GM12865 (cell line): Measurements from ENCODE around the gene DCAF5.
A peak's percentile ranks its signal among the peaks of the same experiment; 100 is the strongest.

ENCODE experiments used
- DNase-seq: peaks from one replicate; pipeline ENCODE4 v3.0.0; 2010; ENCODE audit warnings: low read depth
- H3K4me3 ChIP-seq: 2 replicates; pipeline ENCODE4 v1.5.1; 2011; ENCODE audit warnings: mild to moderate bottlenecking, low read depth, low read length, control low read depth
- TF ChIP-seq, protein P1 (sequence below): IDR thresholded peaks from 2 replicates; pipeline ENCODE4 v1.5.1; 2011; ENCODE audit warnings: low read length, control low read depth, low read depth, inconsistent platforms; ENCODE audit not compliant: insufficient read depth; ENCODE audit errors: missing control alignments

Gene DCAF5

DNA sequence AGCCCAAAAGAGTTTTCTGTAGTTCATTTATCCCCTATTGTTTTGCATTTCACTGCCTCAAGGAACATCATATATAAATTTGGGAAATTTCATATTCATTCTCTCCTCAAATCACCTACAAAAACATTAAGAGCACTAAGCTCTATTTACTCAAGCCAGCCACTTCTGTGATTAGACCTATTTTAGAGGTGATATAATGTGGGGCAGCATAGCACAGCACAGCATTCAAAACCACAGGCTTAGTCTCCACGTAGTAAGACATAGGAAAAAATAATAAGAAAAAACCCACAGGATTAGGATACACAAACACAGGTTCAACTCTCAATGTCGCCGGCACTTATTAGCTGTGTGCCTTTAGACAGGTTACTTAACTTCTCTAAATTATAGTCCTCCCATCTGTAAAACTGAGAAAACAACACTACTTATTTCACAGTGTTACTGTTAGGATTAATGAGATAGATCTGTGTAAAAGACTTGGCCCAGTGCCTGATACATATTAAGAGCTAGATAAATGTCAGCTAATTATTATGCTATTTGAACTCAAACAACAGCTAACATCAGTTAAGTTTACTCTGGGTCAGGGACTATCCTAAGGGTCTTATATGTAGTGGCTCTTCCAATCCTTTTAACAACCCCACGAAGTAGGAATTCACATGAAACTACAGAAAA, 20.3 kb downstream of the DCAF5 start:
- no peak for DNase-seq
- H3K4me3 ChIP-seq = no peak overlapping the region
- TF ChIP-seq, protein P1, sequence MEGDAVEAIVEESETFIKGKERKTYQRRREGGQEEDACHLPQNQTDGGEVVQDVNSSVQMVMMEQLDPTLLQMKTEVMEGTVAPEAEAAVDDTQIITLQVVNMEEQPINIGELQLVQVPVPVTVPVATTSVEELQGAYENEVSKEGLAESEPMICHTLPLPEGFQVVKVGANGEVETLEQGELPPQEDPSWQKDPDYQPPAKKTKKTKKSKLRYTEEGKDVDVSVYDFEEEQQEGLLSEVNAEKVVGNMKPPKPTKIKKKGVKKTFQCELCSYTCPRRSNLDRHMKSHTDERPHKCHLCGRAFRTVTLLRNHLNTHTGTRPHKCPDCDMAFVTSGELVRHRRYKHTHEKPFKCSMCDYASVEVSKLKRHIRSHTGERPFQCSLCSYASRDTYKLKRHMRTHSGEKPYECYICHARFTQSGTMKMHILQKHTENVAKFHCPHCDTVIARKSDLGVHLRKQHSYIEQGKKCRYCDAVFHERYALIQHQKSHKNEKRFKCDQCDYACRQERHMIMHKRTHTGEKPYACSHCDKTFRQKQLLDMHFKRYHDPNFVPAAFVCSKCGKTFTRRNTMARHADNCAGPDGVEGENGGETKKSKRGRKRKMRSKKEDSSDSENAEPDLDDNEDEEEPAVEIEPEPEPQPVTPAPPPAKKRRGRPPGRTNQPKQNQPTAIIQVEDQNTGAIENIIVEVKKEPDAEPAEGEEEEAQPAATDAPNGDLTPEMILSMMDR = no peak

DNA sequence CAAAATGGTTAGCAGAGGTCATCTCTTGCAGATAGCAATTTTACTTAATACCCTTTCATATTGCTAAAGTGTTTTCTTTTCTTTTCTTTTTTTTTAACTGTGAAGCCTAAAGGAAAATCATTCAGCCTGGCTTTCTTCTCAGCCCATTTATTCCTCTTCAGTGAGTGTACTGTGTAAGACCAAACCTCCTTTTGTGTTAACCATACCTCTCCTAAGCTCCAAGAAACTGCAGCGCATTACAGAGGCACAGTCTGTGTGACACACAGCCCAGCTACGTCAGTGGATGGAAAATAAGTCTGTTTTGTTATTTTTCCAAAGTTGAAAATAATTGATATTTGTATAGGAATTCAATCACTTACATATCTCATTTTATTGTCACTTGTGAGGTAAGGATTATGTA, 21.7 kb downstream of the DCAF5 start:
- no peak for DNase-seq
- no peak overlapping the region for H3K4me3 ChIP-seq
- TF ChIP-seq, protein P1 = no peak

DNA sequence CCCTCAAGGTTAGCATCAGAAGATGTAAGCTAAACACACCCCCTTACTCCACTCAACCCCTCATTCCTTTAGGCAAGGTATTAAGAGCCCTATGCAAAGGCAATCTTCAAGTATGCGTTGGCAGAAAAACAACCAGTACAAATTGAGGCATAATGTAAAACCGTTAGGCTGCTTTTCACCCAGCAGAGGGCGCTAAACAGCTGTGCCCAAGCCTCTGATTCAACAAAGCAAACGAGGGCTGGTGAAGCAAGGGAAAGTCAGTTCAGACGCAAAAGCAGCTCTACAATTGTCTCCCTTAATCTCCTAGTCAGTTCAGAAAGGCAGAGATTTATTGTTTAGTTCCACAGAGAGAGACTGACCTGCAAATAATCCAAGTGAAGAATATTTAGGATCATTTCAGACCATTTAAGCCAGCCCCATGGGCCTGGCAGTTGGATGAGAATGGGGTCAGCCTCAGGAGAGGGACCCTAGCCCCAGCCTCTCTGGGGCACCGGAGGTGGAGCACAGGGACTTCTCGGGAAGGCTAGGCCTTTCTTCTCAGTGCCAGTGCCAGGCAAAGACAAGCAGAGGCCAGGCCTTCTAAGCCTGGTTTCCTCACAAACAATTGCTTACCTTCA, 23.5 kb downstream of the DCAF5 start:
- H3K4me3 ChIP-seq = no peak overlapping the region
- TF ChIP-seq, protein P1 = peak; percentile 90
- DNase-seq = peak; percentile 86

DNA sequence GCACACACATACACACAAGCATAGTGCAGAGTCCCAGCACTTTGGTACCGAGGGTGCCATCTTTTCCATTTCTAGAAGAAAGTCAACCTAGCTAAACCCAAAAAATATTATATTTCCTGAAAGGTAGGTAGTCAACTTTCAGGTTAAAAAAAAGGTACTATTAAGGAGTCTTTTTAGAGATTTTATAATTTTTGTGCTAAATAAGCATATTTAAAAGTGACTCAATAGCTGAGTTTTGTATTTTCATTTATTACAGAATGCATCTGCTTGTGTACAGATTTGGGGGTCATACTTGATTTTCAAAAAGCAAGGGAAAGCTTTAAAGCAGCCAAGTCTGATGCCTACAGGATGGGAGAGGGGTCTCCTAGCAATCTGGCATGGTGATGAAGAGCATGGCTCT, 34.6 kb downstream of the DCAF5 start:
- TF ChIP-seq, protein P1 = no peak
- H3K4me3 ChIP-seq = no peak overlapping the region
- no peak for DNase-seq

DNA sequence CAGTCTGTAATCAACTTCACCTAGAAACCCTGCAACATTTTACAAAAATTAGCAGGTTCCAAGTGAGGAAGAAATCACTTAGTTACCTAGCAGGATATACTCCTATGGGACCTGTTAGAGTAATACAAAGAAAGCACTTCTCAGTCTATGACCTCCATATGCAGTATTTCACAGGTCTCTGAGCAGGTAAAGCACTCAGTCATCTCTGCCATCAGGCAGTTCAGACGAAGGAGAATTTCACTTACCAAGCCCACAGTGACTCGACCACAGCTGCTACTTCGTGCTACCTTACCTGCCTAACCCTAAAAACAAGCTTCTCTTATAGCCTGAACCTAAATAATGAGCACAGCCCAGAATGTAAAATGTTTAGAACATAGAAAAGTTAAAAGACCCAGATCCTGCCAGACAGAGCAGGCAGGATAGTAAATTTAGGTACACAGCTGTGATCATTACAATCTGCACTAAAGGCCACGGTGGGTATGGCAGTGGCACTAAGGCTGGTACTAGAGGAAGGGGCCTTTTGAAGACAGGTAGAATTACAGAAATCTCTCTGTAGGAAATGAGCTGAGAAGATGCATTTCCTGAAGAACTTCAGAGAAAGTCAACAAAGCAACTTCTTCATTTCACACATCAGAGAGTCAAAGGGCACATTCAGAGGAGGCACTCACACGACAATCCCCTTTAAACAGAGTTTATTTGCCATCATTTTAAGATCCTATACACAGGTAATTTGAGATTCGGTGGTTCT, 35.7 kb downstream of the DCAF5 start:
- TF ChIP-seq, protein P1 = no peak
- no peak overlapping the region for H3K4me3 ChIP-seq

DNA sequence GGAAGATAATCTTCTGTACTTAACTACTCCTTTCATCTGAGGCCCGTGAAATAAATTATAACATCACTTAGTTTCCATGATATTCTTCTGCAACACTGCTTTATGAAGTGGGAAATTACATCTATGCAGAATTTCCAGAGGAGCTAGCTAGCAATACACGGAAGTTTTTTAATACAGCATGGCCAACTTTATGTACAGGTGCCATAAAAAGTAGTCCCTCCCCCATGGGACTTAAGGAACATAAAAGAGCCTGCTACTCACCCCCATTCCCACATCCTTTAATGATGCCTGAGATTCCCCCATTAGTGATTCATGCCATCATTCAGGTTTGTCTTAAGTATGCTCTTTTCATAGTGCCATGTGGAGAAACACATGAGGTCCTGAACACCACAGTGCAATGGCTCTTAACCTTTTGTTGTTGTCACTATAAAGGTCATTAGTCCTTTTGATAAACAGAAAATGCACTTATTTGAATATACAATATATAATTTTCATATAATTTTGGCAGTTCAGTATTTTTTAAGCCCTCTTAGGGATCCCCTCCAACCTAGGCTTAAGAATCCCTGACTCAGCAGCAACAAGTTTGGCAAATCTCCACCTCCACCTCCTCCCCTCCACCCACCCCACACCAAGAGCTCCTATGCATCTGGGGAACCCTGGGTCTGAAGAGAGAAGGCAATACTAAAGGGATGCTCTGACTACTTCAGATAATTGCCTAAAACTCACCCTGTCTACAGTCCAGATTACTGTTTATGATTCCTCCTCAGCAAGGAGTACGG, 37.3 kb downstream of the DCAF5 start:
- DNase-seq = no peak
- no peak overlapping the region for H3K4me3 ChIP-seq
- TF ChIP-seq, protein P1 = no peak

More for the DNA sequence above, 35.7 kb downstream of the DCAF5 start:
- DNase-seq = no peak
